MM.1S (cell line): Measurements from ENCODE around the gene TEX14.
A peak's percentile ranks its signal among the peaks of the same experiment; 100 is the strongest.

ENCODE experiments used
- DNase-seq: peaks from one replicate; pipeline ENCODE4 v3.0.0-alpha.2; 2015
- H2AFZ ChIP-seq: fragments of 300-600 bp; sonication (generic); 2 replicates; pipeline ENCODE4 v1.6.0; 2016; ENCODE audit warnings: antibody characterized with exemption, low read length
- H3F3A ChIP-seq: fragments of 300-600 bp; sonication (generic); 2 replicates; pipeline ENCODE4 v1.6.1; 2016; ENCODE audit warnings: mild to moderate bottlenecking, antibody characterized with exemption, low read length, moderate library complexity, mixed read lengths; ENCODE audit not compliant: insufficient read depth
- H3K27ac ChIP-seq: fragments of 300-600 bp; sonication (generic); 2 replicates; pipeline ENCODE4 v1.5.1; 2016; ENCODE audit warnings: mild to moderate bottlenecking, low read length
- H3K27me3 ChIP-seq: fragments of 300-600 bp; sonication (generic); replicated peaks from 2 replicates; pipeline ENCODE4 v1.6.0; 2016; ENCODE audit warnings: low read length; ENCODE audit not compliant: insufficient read depth
- H3K36me3 ChIP-seq: fragments of 300-600 bp; sonication (generic); replicated peaks from 2 replicates; pipeline ENCODE4 v1.6.1; 2016; ENCODE audit warnings: mild to moderate bottlenecking, low read length, mixed read lengths; ENCODE audit not compliant: insufficient read depth
- H3K4me1 ChIP-seq: fragments of 300-600 bp; sonication (generic); 2 replicates; pipeline ENCODE4 v1.6.1; 2016; ENCODE audit warnings: low read length, mixed read lengths
- H3K4me2 ChIP-seq: fragments of 300-600 bp; sonication (generic); 2 replicates; pipeline ENCODE4 v1.6.0; 2016; ENCODE audit warnings: low read depth, low read length
- H3K4me3 ChIP-seq: fragments of 300-600 bp; sonication (generic); 2 replicates; pipeline ENCODE4 v1.5.1; 2016; ENCODE audit warnings: low read length, mixed read lengths
- H3K79me2 ChIP-seq: fragments of 300-600 bp; sonication (generic); 2 replicates; pipeline ENCODE4 v1.6.1; 2016; ENCODE audit warnings: mixed run types, low read length, mixed read lengths
- H3K9ac ChIP-seq: fragments of 300-600 bp; sonication (generic); 2 replicates; pipeline ENCODE4 v1.6.1; 2016; ENCODE audit warnings: low read length, mixed read lengths
- H3K9me2 ChIP-seq: fragments of 300-600 bp; sonication (generic); replicated peaks from 2 replicates; pipeline ENCODE4 v1.6.1; 2016; ENCODE audit warnings: mild to moderate bottlenecking, low read length, mixed read lengths; ENCODE audit not compliant: insufficient read depth
- H3K9me3 ChIP-seq: fragments of 300-600 bp; sonication (generic); replicated peaks from 2 replicates; pipeline ENCODE4 v1.6.1; 2016; ENCODE audit warnings: mild to moderate bottlenecking, low read length, mixed read lengths; ENCODE audit not compliant: insufficient read depth
- H4K20me1 ChIP-seq: fragments of 300-600 bp; sonication (generic); 2 replicates; pipeline ENCODE4 v1.6.1; 2016; ENCODE audit warnings: mild to moderate bottlenecking, low read length, moderate library complexity, mixed read lengths; ENCODE audit not compliant: insufficient read depth
- CTCF ChIP-seq: fragments of 300-600 bp; sonication (generic); IDR thresholded peaks from 2 replicates; pipeline ENCODE4 v1.5.1; 2016; ENCODE audit warnings: antibody characterized with exemption, low read length, mixed read lengths
- EZH2 ChIP-seq: fragments of 300-600 bp; sonication (generic); optimal IDR thresholded peaks from 2 replicates; pipeline ENCODE3; 2017; ENCODE audit warnings: low read depth, mild to moderate bottlenecking, antibody characterized with exemption, low read length, mixed read lengths
- EZH2phosphoT487 ChIP-seq: fragments of 300-600 bp; sonication (generic); IDR thresholded peaks from 2 replicates; pipeline ENCODE4 v1.6.1; 2018; ENCODE audit warnings: antibody characterized with exemption, low read length

Gene TEX14

GRCh38 chr17:58691701-58692238 lies at the start of gene TEX14:
TEX14 (minus strand) TSS chr17:58692045; CDS start chr17:58652001, 40,044 bp downstream.
- H3K4me1 ChIP-seq: peaks cover 12% of the 10 kb centered on the region
- H3F3A ChIP-seq: no peaks in the 10 kb centered on the region
- DNase-seq: no peak
- peak within 1 kb of the TSS; percentile 85 for H3K4me2 ChIP-seq
- no peaks in the 10 kb centered on the region for H3K27me3 ChIP-seq
- H3K27ac ChIP-seq: peak within 1 kb of the TSS; percentile 53; the same call in 1 of the 2 replicates
- H3K79me2 ChIP-seq: peaks cover 25% of the 10 kb centered on the region
- H3K9ac ChIP-seq: peak within 1 kb of the TSS; percentile 72
- peak within 1 kb of the TSS; percentile 98 for H2AFZ ChIP-seq
- no peaks in the 10 kb centered on the region for H3K9me3 ChIP-seq
- H4K20me1 ChIP-seq: no peaks in the 10 kb centered on the region
- TF ChIP-seq EZH2phosphoT487 (no peak), CTCF (no peak), EZH2 (no peak)
- no peaks in the 10 kb centered on the region for H3K9me2 ChIP-seq
- no peaks in the 10 kb centered on the region for H3K36me3 ChIP-seq
- peak within 1 kb of the TSS; percentile 67 for H3K4me3 ChIP-seq

DNA sequence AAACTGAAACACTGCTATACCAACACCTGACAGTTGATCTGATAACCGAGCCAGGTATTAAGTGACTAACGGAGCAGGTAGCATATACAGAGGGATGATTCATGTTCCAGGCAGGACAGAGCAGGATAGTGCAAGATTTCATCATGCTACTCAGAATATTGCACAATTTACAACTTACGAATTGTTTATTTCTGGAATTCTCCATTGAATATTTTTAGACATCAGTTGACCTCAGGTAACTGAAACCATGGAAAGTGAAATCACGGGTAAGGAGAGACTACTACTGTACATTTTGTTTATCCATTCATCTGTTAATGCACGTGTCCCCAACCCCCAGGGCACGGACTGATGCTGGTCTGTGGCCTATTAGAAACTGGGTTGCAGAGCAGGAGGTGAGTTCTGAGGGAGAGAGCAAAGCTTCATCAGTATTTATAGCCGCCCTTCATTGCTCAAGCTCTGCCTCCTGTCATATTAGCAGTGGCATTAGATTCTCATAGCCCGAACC lies 49.3 kb upstream of the TEX14 start:
- Histone ChIP-seq H3K4me3 (no peak overlapping the region), H3K9ac (no peak overlapping the region), H3F3A (no peaks in the 10 kb centered on the region), H3K4me2 (no peak overlapping the region), H3K79me2 (no peaks in the 10 kb centered on the region), H4K20me1 (no peaks in the 10 kb centered on the region), H3K27ac (no peak overlapping the region), H3K36me3 (no peaks in the 10 kb centered on the region), H3K9me2 (no peaks in the 10 kb centered on the region), H3K27me3 (no peaks in the 10 kb centered on the region), H3K9me3 (no peaks in the 10 kb centered on the region), H3K4me1 (no peaks in the 10 kb centered on the region), H2AFZ (no peak overlapping the region)
- DNase-seq: no peak
- TF ChIP-seq CTCF (no peak), EZH2phosphoT487 (no peak), EZH2 (no peak)

DNA sequence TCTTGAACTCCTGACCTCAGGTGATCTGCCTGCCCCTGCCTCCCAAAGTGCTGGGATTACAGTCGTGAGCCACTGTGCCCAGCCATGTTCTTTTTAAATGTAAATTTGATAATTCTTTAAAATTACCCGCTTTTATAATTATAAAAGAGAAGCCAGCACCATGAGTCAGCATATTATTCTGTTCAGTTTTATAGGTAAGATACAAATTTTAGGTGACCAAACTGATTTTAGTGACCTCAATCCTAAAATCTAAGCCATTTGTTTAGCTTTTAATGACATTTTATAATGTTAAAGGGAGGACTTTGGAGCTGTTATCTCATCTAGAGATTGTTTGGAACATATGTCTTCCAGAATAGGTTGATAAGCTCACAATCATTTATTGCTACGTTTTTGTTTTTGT lies 43.0 kb upstream of the TEX14 start:
- Histone ChIP-seq H3K4me1 (no peaks in the 10 kb centered on the region), H3K4me3 (no peak overlapping the region), H3K9me3 (no peaks in the 10 kb centered on the region), H3K27me3 (no peaks in the 10 kb centered on the region), H4K20me1 (no peaks in the 10 kb centered on the region), H3K4me2 (no peak overlapping the region), H2AFZ (no peak overlapping the region), H3K9ac (no peak overlapping the region), H3K36me3 (no peaks in the 10 kb centered on the region), H3K27ac (no peak overlapping the region), H3F3A (no peaks in the 10 kb centered on the region), H3K9me2 (no peaks in the 10 kb centered on the region), H3K79me2 (no peaks in the 10 kb centered on the region)
- DNase-seq: no peak
- TF ChIP-seq CTCF: no peak
- no peak for TF ChIP-seq EZH2phosphoT487
- TF ChIP-seq EZH2: no peak
